ENCODE data around the gene PIP5KL1. TPM values are rescaled to one million over a fixed set of nuclear protein-coding genes. Genes with fewer than 3 reads are reported as not detected.

Gene PIP5KL1
- total and polyA plus RNA-seq, 2 experiments from 2014 or later: 13.4 to 19.5 TPM

- TF ChIP-seq EZH2 (IDR thresholded peaks at IDR 0.05; ENCODE audit: low read depth, unreplicated experiment) (no peak), ETS1 (IDR thresholded peaks at IDR 0.05) (no peak), JUNB (IDR thresholded peaks at IDR 0.05; ENCODE audit: unreplicated experiment) (no peak), ZNF331 (CRISPR knock-in tag; IDR thresholded peaks at IDR 0.05; ENCODE audit: low read depth) (no peak)
Observed at GRCh38 chr9:127873223-127873691, 57.3 kb downstream of the PIP5KL1 start (continued).

DNA sequence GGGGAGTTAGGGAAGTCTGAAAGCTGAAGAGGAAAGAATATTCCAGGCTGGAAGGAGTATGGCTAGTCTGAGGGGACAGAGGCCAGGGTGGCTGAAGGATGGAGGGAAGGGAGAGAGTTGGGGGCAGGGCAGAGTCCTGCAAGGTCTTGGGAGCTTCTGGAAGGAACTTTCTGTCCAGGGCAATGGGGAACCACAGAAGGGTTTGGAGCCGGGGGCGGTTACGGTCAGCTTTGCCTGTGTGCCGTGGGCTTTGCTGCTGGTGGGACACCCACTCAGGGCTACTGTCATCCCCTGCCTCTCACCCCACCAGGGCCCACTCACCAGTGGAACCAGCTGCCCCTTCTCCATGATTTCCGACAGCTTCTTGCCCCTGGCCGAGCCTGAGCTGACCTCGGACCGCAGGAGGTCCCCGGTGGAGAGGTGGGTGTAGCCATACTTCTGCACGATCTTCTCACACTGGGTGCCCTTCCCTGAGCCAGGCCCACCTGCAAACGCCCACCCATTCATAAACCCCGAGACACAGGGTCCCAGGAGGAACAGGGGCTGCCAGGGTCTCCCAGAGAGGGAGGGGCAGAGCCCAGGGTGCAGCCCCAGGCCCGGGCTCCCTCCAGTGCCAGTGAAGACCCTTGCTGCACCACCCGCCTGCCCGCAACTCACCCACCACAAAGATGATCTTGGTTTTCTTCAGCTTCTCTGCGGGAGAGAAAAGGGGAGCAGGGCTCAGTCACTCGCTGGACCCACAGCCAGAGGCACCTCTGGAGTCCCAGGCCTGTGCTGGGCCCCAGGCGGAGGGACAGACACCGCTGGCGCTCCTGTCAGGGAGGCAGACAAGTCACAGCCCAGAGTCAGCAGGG is 58.0 kb downstream of the PIP5KL1 start:
- no peak overlapping the region for H2AFZ ChIP-seq
- 0 out of 2 replicates have a peak, but pooled peaks cover under 1% of the 10 kb centered on the region for H3K27me3 ChIP-seq (ENCODE audit: insufficient read depth)
- no peaks in the 10 kb centered on the region for H3K9me2 ChIP-seq (ENCODE audit: insufficient read depth)
- H3F3A ChIP-seq (replicated peaks; ENCODE audit: low read depth): 0 out of 2 replicates have a peak, but pooled peaks cover 3% of the 10 kb centered on the region
- DNase-seq (ENCODE audit: low spot score) (no peak), ATAC-seq (no peak)
- Mint-ChIP-seq H3K27ac (no peak overlapping the region), H3K4me1 (peaks cover 16% of the 10 kb centered on the region), H3K4me3 (no peak overlapping the region; the same call in 2 of the 3 replicates), H3K9me3 (no peaks in the 10 kb centered on the region), H3K36me3 (ENCODE audit: low read depth) (0 out of 3 replicates have a peak, but pooled peaks cover 3% of the 10 kb centered on the region), H3K27me3 (ENCODE audit: insufficient read depth, low read depth, poor library complexity) (peaks cover 19% of the 10 kb centered on the region)
- no peaks in the 10 kb centered on the region for H3K79me2 ChIP-seq (replicated peaks; ENCODE audit: insufficient read depth)
- no peaks in the 10 kb centered on the region; the same call in 1 of the 2 replicates for H3K4me1 ChIP-seq (ENCODE audit: insufficient read depth)
- no peak overlapping the region for H3K4me2 ChIP-seq
- H3K4me3 ChIP-seq: no peak overlapping the region
- H4K20me1 ChIP-seq (replicated peaks; ENCODE audit: insufficient read depth): no peaks in the 10 kb centered on the region
- no peak overlapping the region for H3K27ac ChIP-seq (ENCODE audit: low read depth)
- no peaks in the 10 kb centered on the region for H3K36me3 ChIP-seq (ENCODE audit: insufficient read depth)
- TF ChIP-seq CTCF (conservative IDR thresholded peaks at IDR 0.05; ENCODE audit: low read depth in 2 of 2) (no peak), EZH2 (IDR thresholded peaks at IDR 0.05; ENCODE audit: low read depth, unreplicated experiment) (no peak), ZNF331 (CRISPR knock-in tag; IDR thresholded peaks at IDR 0.05; ENCODE audit: low read depth) (no peak), STAT1 (IDR thresholded peaks at IDR 0.05; ENCODE audit: unreplicated experiment) (no peak), CREB1 (CRISPR knock-in tag; IDR thresholded peaks at IDR 0.05; ENCODE audit: low read depth) (no peak), JUNB (IDR thresholded peaks at IDR 0.05; ENCODE audit: unreplicated experiment) (no peak), ETS1 (IDR thresholded peaks at IDR 0.05) (no peak)
- TF ChIP-seq, protein P1, sequence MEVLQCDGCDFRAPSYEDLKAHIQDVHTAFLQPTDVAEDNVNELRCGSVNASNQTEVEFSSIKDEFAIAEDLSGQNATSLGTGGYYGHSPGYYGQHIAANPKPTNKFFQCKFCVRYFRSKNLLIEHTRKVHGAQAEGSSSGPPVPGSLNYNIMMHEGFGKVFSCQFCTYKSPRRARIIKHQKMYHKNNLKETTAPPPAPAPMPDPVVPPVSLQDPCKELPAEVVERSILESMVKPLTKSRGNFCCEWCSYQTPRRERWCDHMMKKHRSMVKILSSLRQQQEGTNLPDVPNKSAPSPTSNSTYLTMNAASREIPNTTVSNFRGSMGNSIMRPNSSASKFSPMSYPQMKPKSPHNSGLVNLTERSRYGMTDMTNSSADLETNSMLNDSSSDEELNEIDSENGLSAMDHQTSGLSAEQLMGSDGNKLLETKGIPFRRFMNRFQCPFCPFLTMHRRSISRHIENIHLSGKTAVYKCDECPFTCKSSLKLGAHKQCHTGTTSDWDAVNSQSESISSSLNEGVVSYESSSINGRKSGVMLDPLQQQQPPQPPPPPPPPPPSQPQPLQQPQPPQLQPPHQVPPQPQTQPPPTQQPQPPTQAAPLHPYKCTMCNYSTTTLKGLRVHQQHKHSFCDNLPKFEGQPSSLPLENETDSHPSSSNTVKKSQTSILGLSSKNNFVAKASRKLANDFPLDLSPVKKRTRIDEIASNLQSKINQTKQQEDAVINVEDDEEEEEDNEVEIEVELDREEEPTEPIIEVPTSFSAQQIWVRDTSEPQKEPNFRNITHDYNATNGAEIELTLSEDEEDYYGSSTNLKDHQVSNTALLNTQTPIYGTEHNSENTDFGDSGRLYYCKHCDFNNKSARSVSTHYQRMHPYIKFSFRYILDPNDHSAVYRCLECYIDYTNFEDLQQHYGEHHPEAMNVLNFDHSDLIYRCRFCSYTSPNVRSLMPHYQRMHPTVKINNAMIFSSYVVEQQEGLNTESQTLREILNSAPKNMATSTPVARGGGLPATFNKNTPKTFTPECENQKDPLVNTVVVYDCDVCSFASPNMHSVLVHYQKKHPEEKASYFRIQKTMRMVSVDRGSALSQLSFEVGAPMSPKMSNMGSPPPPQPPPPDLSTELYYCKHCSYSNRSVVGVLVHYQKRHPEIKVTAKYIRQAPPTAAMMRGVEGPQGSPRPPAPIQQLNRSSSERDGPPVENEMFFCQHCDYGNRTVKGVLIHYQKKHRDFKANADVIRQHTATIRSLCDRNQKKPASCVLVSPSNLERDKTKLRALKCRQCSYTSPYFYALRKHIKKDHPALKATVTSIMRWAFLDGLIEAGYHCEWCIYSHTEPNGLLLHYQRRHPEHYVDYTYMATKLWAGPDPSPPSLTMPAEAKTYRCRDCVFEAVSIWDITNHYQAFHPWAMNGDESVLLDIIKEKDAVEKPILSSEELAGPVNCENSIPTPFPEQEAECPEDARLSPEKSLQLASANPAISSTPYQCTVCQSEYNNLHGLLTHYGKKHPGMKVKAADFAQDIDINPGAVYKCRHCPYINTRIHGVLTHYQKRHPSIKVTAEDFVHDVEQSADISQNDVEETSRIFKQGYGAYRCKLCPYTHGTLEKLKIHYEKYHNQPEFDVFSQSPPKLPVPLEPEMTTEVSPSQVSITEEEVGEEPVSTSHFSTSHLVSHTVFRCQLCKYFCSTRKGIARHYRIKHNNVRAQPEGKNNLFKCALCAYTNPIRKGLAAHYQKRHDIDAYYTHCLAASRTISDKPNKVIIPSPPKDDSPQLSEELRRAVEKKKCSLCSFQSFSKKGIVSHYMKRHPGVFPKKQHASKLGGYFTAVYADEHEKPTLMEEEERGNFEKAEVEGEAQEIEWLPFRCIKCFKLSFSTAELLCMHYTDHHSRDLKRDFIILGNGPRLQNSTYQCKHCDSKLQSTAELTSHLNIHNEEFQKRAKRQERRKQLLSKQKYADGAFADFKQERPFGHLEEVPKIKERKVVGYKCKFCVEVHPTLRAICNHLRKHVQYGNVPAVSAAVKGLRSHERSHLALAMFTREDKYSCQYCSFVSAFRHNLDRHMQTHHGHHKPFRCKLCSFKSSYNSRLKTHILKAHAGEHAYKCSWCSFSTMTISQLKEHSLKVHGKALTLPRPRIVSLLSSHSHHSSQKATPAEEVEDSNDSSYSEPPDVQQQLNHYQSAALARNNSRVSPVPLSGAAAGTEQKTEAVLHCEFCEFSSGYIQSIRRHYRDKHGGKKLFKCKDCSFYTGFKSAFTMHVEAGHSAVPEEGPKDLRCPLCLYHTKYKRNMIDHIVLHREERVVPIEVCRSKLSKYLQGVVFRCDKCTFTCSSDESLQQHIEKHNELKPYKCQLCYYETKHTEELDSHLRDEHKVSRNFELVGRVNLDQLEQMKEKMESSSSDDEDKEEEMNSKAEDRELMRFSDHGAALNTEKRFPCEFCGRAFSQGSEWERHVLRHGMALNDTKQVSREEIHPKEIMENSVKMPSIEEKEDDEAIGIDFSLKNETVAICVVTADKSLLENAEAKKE (CRISPR knock-in tag; IDR thresholded peaks at IDR 0.05): no peak
